Measurements from ENCODE around the gene MUC6.

GRCh38 chr11:1034001-1034400, 2.5 kb downstream of the MUC6 start:
- no peak for TF ChIP-seq CTCF (conservative IDR thresholded peaks at IDR 0.05)
- TF ChIP-seq EZH2 (IDR thresholded peaks at IDR 0.05; ENCODE audit: low read depth) = no peak
